HG03139 (cell line): ENCODE results near the gene UGT1A10.
"Not testable (repeated sequence)": the region's sequence is repeated elsewhere in the genome, so short reads cannot be mapped to it uniquely, and the experiment has no call there.

ENCODE experiments used
- ATAC-seq: cut with Tn5 transposase; IDR thresholded peaks from one replicate; pipeline ENCODE4 v1.9.1; 2021; ENCODE audit not compliant: unreplicated experiment

The UGT1A10 gene

GRCh38 chr2:233655043-233655442 lies 18.8 kb downstream of the UGT1A10 start:
- no peak for ATAC-seq

GRCh38 chr2:233655943-233656342 lies 19.7 kb downstream of the UGT1A10 start:
- not testable (repeated sequence) for ATAC-seq

- no peak for ATAC-seq
Observed at GRCh38 chr2:233656443-233656842, 20.2 kb downstream of the UGT1A10 start.

- no peak for ATAC-seq
Observed at GRCh38 chr2:233658610-233659009, 22.4 kb downstream of the UGT1A10 start.

GRCh38 chr2:233663911-233664310 lies 27.7 kb downstream of the UGT1A10 start:
- no peak for ATAC-seq

GRCh38 chr2:233668605-233669260 lies 32.5 kb downstream of the UGT1A10 start:
- no peak for ATAC-seq

GRCh38 chr2:233671290-233672161 lies 35.3 kb downstream of the UGT1A10 start, which contains the start of gene UGT1A9:
Gene UGT1A9, plus strand, starts transcription at chr2:233671898. Its CDS starts 37 bp downstream, at chr2:233671935.
- ATAC-seq: no peak

- ATAC-seq: no peak
Observed at GRCh38 chr2:233672886-233673285, 36.6 kb downstream of the UGT1A10 start.

GRCh38 chr2:233673896-233674295 lies 37.6 kb downstream of the UGT1A10 start:
- no peak for ATAC-seq

GRCh38 chr2:233674314-233674713 lies 38.1 kb downstream of the UGT1A10 start:
- ATAC-seq: no peak

GRCh38 chr2:233674995-233675394 lies 38.7 kb downstream of the UGT1A10 start:
- no peak for ATAC-seq

- ATAC-seq: no peak
Observed at GRCh38 chr2:233676046-233676445, 39.8 kb downstream of the UGT1A10 start.

- ATAC-seq: no peak
Observed at GRCh38 chr2:233679196-233679595, 42.9 kb downstream of the UGT1A10 start.

- no peak for ATAC-seq
Observed at GRCh38 chr2:233680361-233681045, 44.3 kb downstream of the UGT1A10 start.

- no peak for ATAC-seq
Observed at GRCh38 chr2:233681521-233682099, 45.4 kb downstream of the UGT1A10 start, which contains the start of gene UGT1A7. Gene UGT1A7, plus strand, starts transcription at chr2:233681901. Its CDS starts 37 bp downstream, at chr2:233681938.

GRCh38 chr2:233684640-233685039 lies 48.4 kb downstream of the UGT1A10 start:
- ATAC-seq: no peak

- no peak for ATAC-seq
Observed at GRCh38 chr2:233686928-233687327, 50.7 kb downstream of the UGT1A10 start.

GRCh38 chr2:233688341-233688740 lies 52.1 kb downstream of the UGT1A10 start:
- no peak for ATAC-seq

- no peak for ATAC-seq
Observed at GRCh38 chr2:233689031-233689430, 52.8 kb downstream of the UGT1A10 start.

GRCh38 chr2:233689501-233689900 lies 53.3 kb downstream of the UGT1A10 start:
- no peak for ATAC-seq

GRCh38 chr2:233690444-233690843 lies 54.2 kb downstream of the UGT1A10 start:
- ATAC-seq: no peak
